SK-N-SH treated with all-trans-retinoic acid at 6 μM for 48 hours (cell line): ENCODE results near the gene AIG1.

Source experiments
- ATAC-seq: fragments of 200-7000 bp; cut with Tn5 transposase; 3 replicates; pipeline ENCODE4 v1.9.1; 2020; ENCODE audit warnings: mild to moderate bottlenecking, moderate library complexity
- ARNTL ChIP-seq: fragments of 450-650 bp; formaldehyde crosslinking; IDR thresholded peaks from 2 replicates; pipeline ENCODE4 v1.5.0; 2020; ENCODE audit warnings: low read depth, mild to moderate bottlenecking, moderate library complexity, borderline replicate concordance
- BACH2 ChIP-seq: fragments of 250-450 bp; sonication (Bioruptor Pico); IDR thresholded peaks from 2 replicates; pipeline ENCODE4 v1.9.0; 2021; ENCODE audit warnings: mild to moderate bottlenecking, borderline replicate concordance
- CREB5 ChIP-seq: fragments of 250-450 bp; sonication (Bioruptor Pico); IDR thresholded peaks from 2 replicates; pipeline ENCODE4 v1.5.1; 2020; ENCODE audit warnings: low read depth, mild to moderate bottlenecking, moderate library complexity
- CSDC2 ChIP-seq: fragments of 250-450 bp; sonication (Bioruptor Pico); IDR thresholded peaks from 2 replicates; pipeline ENCODE4 v1.5.0; 2020; ENCODE audit warnings: mild to moderate bottlenecking, moderate library complexity
- CSRNP3 ChIP-seq: fragments of 250-450 bp; sonication (Bioruptor Pico); IDR thresholded peaks from 2 replicates; pipeline ENCODE4 v1.5.1; 2021; ENCODE audit warnings: mild to moderate bottlenecking, moderate library complexity
- ESRRG ChIP-seq: fragments of 250-450 bp; sonication (Bioruptor Pico); IDR thresholded peaks from 2 replicates; pipeline ENCODE4 v1.6.1; 2021; ENCODE audit warnings: mild to moderate bottlenecking
- GLIS3 ChIP-seq: fragments of 250-450 bp; sonication (Bioruptor Pico); IDR thresholded peaks from 2 replicates; pipeline ENCODE4 v1.5.0; 2020; ENCODE audit warnings: mild to moderate bottlenecking, moderate library complexity
- ISL1 ChIP-seq: fragments of 250-450 bp; sonication (Bioruptor Pico); IDR thresholded peaks from 2 replicates; pipeline ENCODE4 v2.1.2; 2022; ENCODE audit warnings: mild to moderate bottlenecking, moderate library complexity
- OSR1 ChIP-seq: fragments of 250-450 bp; sonication (Bioruptor Pico); IDR thresholded peaks from 2 replicates; pipeline ENCODE4 v1.8.0; 2022; ENCODE audit warnings: moderate library complexity, mild to moderate bottlenecking, inconsistent platforms
- POU6F1 ChIP-seq: fragments of 250-450 bp; sonication (Bioruptor Pico); IDR thresholded peaks from 2 replicates; pipeline ENCODE4 v1.8.0; 2021; ENCODE audit warnings: low read depth, mild to moderate bottlenecking, moderate library complexity, borderline replicate concordance
- PPARA ChIP-seq: fragments of 250-450 bp; sonication (Bioruptor Pico); IDR thresholded peaks from 2 replicates; pipeline ENCODE4 v1.5.0; 2020; ENCODE audit warnings: mild to moderate bottlenecking, borderline replicate concordance
- RARB ChIP-seq: fragments of 250-450 bp; sonication (Bioruptor Pico); IDR thresholded peaks from 2 replicates; pipeline ENCODE4 v1.8.0; 2021; ENCODE audit warnings: mild to moderate bottlenecking, moderate library complexity
- SNAI2 ChIP-seq: fragments of 250-450 bp; sonication (Bioruptor Pico); IDR thresholded peaks from 2 replicates; pipeline ENCODE4 v1.5.0; 2020; ENCODE audit warnings: mild to moderate bottlenecking, moderate library complexity
- TCF4 ChIP-seq: fragments of 250-450 bp; sonication (Bioruptor Pico); IDR thresholded peaks from 2 replicates; pipeline ENCODE4 v1.8.0; 2021; ENCODE audit warnings: mild to moderate bottlenecking, moderate library complexity, borderline replicate concordance
- TOX ChIP-seq: fragments of 250-450 bp; sonication (Bioruptor Pico); IDR thresholded peaks from 2 replicates; pipeline ENCODE4 v1.8.0; 2021; ENCODE audit warnings: mild to moderate bottlenecking, moderate library complexity, borderline replicate concordance
- TSHZ2 ChIP-seq: fragments of 250-450 bp; sonication (Bioruptor Pico); IDR thresholded peaks from 2 replicates; pipeline ENCODE4 v1.5.0; 2020; ENCODE audit warnings: mild to moderate bottlenecking, moderate library complexity
- ZC3H10 ChIP-seq: fragments of 250-450 bp; sonication (Bioruptor Pico); IDR thresholded peaks from 2 replicates; pipeline ENCODE4 v1.5.1; 2021; ENCODE audit warnings: mild to moderate bottlenecking, moderate library complexity
- ZFP3 ChIP-seq: fragments of 250-450 bp; sonication (Bioruptor Pico); IDR thresholded peaks from 2 replicates; pipeline ENCODE4 v1.5.0; 2020; ENCODE audit warnings: mild to moderate bottlenecking, moderate library complexity
- ZFP30 ChIP-seq: fragments of 450-650 bp; formaldehyde crosslinking; IDR thresholded peaks from 2 replicates; pipeline ENCODE4 v1.5.0; 2022; ENCODE audit warnings: mild to moderate bottlenecking, moderate library complexity
- ZNF565 ChIP-seq: fragments of 450-650 bp; formaldehyde crosslinking; conservative IDR thresholded peaks from 2 replicates; pipeline ENCODE4 v1.5.0; 2020; ENCODE audit warnings: low read depth, mild to moderate bottlenecking, moderate library complexity
- ZNF70 ChIP-seq: fragments of 450-650 bp; formaldehyde crosslinking; IDR thresholded peaks from 2 replicates; pipeline ENCODE4 v1.5.0; 2020; ENCODE audit warnings: mild to moderate bottlenecking, moderate library complexity
- ZNF8 ChIP-seq: fragments of 450-650 bp; formaldehyde crosslinking; IDR thresholded peaks from 2 replicates; pipeline ENCODE4 v1.5.0; 2020; ENCODE audit warnings: mild to moderate bottlenecking, moderate library complexity

The AIG1 gene

GRCh38 chr6:143225929-143226328 is 165.2 kb downstream of the AIG1 start:
- no peak for ATAC-seq
- TF ChIP-seq PPARA (no peak), POU6F1 (CRISPR knock-in tag) (no peak), ARNTL (no peak), GLIS3 (CRISPR knock-in tag) (no peak), OSR1 (no peak), ZNF70 (CRISPR knock-in tag) (no peak), RARB (CRISPR knock-in tag) (no peak), BACH2 (no peak), SNAI2 (CRISPR knock-in tag) (no peak), ZNF8 (no peak), TOX (CRISPR knock-in tag) (no peak), ZFP3 (CRISPR knock-in tag) (no peak), ZNF565 (no peak), ZC3H10 (no peak), CREB5 (CRISPR knock-in tag) (no peak), TCF4 (CRISPR knock-in tag) (no peak), TSHZ2 (no peak), ZFP30 (CRISPR knock-in tag) (no peak), CSRNP3 (CRISPR knock-in tag) (no peak)
- TF ChIP-seq, all 23 proteins: peak for 0

- ATAC-seq, result no peak
- no peak for TF ChIP-seq CSDC2
- no peak for TF ChIP-seq SNAI2 (CRISPR knock-in tag)
- TF ChIP-seq ZNF8, result no peak
- no peak for TF ChIP-seq CSRNP3 (CRISPR knock-in tag)
- TF ChIP-seq POU6F1 (CRISPR knock-in tag), result no peak
- no peak for TF ChIP-seq ZNF565
- TF ChIP-seq ZNF70 (CRISPR knock-in tag), result no peak
- no peak for TF ChIP-seq CREB5 (CRISPR knock-in tag)
- no peak for TF ChIP-seq ZFP30 (CRISPR knock-in tag)
- no peak for TF ChIP-seq OSR1
- no peak for TF ChIP-seq TOX (CRISPR knock-in tag)
- TF ChIP-seq RARB (CRISPR knock-in tag), result no peak
- TF ChIP-seq TSHZ2, result no peak
- TF ChIP-seq ISL1 (CRISPR knock-in tag), result no peak
- no peak for TF ChIP-seq PPARA
- no peak for TF ChIP-seq ZFP3 (CRISPR knock-in tag)
- TF ChIP-seq ZC3H10, result no peak
- TF ChIP-seq BACH2, result no peak
- no peak for TF ChIP-seq ESRRG (CRISPR knock-in tag)
- TF ChIP-seq ARNTL, result no peak
- TF ChIP-seq, all 23 proteins: peak for 0
These were observed 167.0 kb downstream of the AIG1 start for GRCh38 chr6:143227675-143228074.
